ENCODE measurements around the gene RASA4.
"Not testable (repeated sequence)": the region's sequence is repeated elsewhere in the genome, so short reads cannot be mapped to it uniquely, and the experiment has no call there.

- not testable (repeated sequence) for TF ChIP-seq POLR2A (IDR thresholded peaks at IDR 0.05); CTCF (IDR thresholded peaks at IDR 0.05 in 8 of 11, conservative IDR thresholded peaks at IDR 0.05 in 3 of 11); POLR2AphosphoS5 (IDR thresholded peaks at IDR 0.05)
Measured at GRCh38 chr7:102550808-102551422, 65.6 kb downstream of the RASA4 start, which contains the start of gene SPDYE2.
